ENCODE measurements around the gene ACAA2.

GRCh38 chr18:49747876-49748275 lies 65.5 kb downstream of the ACAA2 start:
- TF ChIP-seq POLR2A (IDR thresholded peaks at IDR 0.05; ENCODE audit: low read depth, low read length) (no peak), POLR2AphosphoS5 (IDR thresholded peaks at IDR 0.05; ENCODE audit: low read depth, low read length) (no peak), TAF1 (IDR thresholded peaks at IDR 0.05; ENCODE audit: borderline replicate concordance, low read depth, low read length) (no peak)

All from GM12892 (cell line).